Stimulated activated CD4-positive, alpha-beta T cell treated with anti-CD3 and anti-CD28 coated beads, Interleukin-15, amount 100 ng/mL, for 24 hours (primary cell): ENCODE measurements around the gene HMOX1.
"Not testable (repeated sequence)": the region's sequence is repeated elsewhere in the genome, so short reads cannot be mapped to it uniquely, and the experiment has no call there.

Experiments
- DNase-seq: peaks from one replicate; pipeline ENCODE4 v3.0.0-alpha.2; 2020

Gene HMOX1

GRCh38 chr22:35381424-35382009 is 621 bp downstream of the HMOX1 start:
- DNase-seq, result no peak

DNA sequence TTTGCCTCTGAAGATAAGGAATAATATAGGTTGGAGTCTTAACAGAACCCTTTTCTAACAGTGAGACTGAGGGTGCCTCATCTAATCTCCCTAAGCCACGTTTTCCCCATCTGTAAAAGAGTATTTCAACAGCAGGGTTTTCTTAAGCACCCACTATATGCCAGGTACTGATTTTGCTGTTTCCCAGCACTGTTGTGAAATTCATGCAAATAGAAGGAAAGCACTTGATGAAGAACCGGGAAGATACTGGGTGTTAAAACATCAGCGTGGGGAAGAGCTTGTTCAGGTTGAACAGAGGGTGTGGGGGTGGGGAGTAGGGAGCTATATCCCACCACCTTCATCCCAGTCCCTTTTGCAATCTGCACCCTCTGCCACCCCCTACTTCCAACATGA is 2.8 kb downstream of the HMOX1 start:
- no peak for DNase-seq

- DNase-seq, result no peak
Observed at GRCh38 chr22:35384527-35384926, 3.6 kb downstream of the HMOX1 start.

DNA sequence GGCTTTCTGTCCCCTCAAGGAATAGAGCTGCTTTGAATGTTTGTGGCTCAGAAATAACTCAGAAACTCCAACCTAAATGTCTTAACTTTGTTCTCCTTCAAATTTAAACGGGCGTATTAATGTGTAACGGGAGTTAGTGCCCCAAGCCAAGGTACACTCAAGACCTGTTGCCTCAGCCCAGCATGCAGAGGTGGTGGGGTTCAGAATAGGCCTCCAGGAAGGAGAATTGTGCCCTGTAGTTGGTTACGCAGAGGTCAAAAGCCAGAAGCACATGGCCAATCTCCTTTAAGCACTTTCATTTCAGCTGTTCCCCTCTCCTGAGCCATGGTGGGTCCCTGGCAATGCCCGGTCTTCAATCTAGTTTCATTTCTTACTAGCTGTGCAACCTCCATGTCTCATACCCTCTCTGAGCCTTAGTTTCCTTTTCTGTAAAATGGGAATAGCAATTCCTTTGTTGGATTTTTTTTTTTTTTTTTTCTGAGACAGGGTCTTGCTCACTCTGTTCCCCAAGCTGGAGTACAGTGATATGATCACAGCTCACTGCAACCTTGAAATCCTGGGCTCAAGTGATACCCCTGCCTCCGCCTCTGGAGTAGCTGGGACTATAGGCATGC is 4.2 kb downstream of the HMOX1 start:
- DNase-seq, result no peak

DNA sequence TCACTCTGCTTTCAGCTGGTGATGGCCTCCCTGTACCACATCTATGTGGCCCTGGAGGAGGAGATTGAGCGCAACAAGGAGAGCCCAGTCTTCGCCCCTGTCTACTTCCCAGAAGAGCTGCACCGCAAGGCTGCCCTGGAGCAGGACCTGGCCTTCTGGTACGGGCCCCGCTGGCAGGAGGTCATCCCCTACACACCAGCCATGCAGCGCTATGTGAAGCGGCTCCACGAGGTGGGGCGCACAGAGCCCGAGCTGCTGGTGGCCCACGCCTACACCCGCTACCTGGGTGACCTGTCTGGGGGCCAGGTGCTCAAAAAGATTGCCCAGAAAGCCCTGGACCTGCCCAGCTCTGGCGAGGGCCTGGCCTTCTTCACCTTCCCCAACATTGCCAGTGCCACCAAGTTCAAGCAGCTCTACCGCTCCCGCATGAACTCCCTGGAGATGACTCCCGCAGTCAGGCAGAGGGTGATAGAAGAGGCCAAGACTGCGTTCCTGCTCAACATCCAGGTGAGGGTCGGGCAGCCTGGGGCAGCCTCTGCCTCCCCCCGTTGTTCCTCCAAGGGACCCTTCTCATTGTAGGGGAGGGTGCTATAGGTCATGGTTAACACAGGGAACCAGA is 5.9 kb downstream of the HMOX1 start:
- DNase-seq, result no peak

GRCh38 chr22:35390933-35391332 is 10.0 kb downstream of the HMOX1 start:
- DNase-seq, result no peak

- DNase-seq, result no peak
Observed at GRCh38 chr22:35392357-35392756, 11.5 kb downstream of the HMOX1 start.

DNA sequence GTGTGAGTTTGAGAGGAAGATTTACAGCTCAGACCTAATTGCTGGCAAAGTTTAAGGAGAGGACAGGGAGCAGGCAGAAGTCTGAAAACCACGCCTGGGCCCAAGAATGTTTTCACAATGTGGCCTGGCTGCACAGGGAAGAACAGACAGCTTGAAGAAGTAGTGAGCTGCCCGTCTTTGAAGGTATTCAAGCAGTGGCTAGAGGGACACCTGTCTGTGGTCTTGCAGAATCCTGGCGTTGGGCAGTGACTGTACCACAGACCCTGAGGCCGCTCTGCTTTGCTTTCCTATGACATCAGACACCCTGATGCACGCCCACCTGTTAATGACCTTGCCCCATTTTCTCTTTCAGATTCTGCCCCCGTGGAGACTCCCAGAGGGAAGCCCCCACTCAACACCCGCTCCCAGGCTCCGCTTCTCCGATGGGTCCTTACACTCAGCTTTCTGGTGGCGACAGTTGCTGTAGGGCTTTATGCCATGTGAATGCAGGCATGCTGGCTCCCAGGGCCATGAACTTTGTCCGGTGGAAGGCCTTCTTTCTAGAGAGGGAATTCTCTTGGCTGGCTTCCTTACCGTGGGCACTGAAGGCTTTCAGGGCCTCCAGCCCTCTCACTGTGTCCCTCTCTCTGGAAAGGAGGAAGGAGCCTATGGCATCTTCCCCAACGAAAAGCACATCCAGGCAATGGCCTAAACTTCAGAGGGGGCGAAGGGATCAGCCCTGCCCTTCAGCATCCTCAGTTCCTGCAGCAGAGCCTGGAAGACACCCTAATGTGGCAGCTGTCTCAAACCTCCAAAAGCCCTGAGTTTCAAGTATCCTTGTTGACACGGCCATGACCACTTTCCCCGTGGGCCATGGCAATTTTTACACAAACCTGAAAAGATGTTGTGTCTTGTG is 12.5 kb downstream of the HMOX1 start:
- no peak for DNase-seq

DNA sequence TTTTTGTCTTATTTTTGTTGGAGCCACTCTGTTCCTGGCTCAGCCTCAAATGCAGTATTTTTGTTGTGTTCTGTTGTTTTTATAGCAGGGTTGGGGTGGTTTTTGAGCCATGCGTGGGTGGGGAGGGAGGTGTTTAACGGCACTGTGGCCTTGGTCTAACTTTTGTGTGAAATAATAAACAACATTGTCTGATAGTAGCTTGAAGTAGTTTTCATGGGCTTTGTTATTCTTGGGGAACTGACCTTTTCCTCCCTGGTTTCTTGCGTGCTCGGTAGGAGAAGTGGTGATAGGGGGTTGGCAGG is 13.1 kb downstream of the HMOX1 start:
- DNase-seq, result no peak

GRCh38 chr22:35394810-35395563 is 14.1 kb downstream of the HMOX1 start:
- DNase-seq, result no peak

GRCh38 chr22:35396622-35397021 is 15.7 kb downstream of the HMOX1 start:
- not testable (repeated sequence) for DNase-seq

- no peak for DNase-seq
Observed at GRCh38 chr22:35397095-35397904, 16.4 kb downstream of the HMOX1 start.

DNA sequence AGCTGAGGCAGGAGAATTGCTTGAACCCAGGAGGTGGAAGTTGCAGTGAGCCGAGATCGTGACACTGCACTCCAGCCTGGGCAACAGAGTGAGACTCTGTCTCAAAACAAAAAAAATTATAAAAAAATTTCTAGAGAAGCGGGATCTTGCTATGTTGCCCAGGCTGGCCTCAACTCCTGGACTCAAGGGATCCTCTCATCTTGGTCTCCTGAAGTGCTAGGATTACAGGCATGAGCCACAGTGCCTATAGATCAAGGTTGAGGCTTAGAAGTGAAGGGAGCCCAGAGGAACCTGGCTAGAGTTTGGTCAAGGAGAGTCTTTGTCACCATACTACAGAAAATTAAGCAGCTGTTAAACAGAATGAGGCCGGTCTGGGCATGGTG is 17.7 kb downstream of the HMOX1 start:
- DNase-seq, result no peak

GRCh38 chr22:35399114-35399677 is 18.3 kb downstream of the HMOX1 start:
- peak; percentile 24 for DNase-seq

DNA sequence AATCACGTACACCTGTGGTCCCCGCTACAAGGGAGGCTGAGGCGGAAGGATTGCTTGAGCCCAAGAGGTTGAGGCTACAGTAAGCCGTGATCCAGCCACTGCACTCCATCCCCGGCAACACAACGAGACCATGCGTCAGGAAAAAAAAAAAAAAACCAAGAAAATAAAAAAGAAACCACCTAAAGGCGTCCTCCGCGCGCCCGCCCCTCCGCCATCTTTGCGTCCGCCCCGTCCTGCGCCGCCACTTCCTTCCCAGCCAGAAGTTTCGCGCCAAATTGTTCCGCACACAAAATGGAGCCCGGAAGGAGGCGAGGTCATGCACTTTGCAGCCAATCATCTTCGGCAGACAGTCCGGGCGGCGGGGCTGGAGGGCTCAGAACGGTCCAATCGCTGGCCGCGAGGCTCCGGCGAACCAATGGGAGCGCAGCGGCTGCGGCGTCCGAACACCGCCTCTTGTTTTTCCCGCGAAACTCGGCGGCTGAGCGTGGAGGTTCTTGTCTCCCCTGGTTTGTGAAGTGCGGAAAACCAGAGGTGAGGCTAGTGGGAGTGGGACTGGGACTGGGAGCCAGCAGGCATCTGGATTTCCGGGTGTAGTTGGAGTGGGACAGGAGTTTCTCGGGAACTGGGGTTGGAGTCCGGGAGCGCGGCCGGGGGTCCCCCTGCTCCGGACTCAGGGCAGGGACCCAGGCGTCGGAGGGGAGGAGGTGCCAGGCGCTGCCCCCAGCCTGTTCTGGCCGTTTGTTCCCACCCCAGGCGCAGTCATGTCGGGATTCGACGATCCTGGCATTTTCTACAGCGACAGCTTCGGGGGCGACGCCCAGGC is 19.0 kb downstream of the HMOX1 start, which contains the start of gene MCM5:
Gene MCM5, plus strand, starts transcription at position 463 of the 823 bp plus-strand sequence. Its CDS starts 299 bp downstream, at position 762.
- peak; percentile 99 for DNase-seq

DNA sequence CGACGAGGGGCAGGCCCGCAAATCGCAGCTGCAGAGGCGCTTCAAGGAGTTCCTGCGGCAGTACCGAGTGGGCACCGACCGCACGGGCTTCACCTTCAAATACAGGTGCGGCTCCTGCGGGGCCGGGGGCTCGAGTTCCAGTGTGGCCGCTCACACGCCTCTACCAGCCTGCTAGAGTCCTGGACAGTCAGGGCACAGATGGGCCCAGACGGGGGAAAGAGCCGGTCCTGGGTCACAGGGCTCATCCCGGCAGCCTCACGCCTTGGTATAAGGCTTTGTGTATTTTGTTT is 19.6 kb downstream of the HMOX1 start:
- DNase-seq, result peak; percentile 47

- no peak for DNase-seq
Observed at GRCh38 chr22:35401863-35402262, 21.0 kb downstream of the HMOX1 start.

- DNase-seq, result no peak
Observed at GRCh38 chr22:35403356-35403755, 22.5 kb downstream of the HMOX1 start.

DNA sequence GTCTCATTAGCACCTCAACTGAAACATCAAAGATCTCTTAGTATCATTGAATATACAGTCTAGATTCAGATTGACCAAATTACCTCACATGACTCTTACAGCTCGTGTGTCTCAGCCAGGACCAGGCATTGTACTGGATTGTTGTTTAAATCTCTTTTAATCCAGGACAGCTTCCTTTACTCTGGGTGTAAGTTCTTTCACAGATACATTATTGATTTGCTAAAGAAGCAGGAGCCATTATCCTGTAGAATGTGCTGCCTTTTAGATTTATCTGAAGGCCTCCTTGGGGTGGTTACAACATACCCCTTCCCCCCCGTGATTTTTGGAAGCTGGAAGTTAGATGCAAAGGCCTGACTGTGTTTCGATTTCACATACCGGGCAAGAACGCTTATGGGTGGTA is 23.3 kb downstream of the HMOX1 start:
- no peak for DNase-seq

- DNase-seq, result no peak
Observed at GRCh38 chr22:35406443-35406842, 25.5 kb downstream of the HMOX1 start.

DNA sequence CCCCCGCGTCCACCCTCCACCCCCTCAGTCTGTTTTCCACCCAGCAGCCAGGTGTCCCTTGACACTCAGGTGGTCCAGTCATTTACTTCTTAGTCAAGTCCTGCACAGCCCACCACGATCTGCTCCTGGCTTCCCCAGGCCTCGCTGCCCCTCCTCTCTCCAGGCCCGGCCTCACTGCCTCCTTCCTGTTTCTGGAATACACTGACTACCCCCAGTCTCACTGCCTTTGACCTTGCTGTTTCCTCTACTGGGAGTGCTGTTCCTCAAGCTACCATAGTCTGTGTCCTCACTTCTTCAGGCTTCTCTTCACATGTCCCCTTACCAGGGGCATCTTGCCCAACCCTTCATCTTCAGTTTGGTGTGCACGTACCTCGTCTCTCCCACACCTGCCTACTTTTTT is 26.5 kb downstream of the HMOX1 start:
- no peak for DNase-seq
